Measurements from ENCODE around the gene ALG6. TPM values are rescaled to one million over a fixed set of nuclear protein-coding genes. Genes with fewer than 3 reads are reported as not detected.

Gene ALG6
- total RNA-seq: 10 to 100 TPM in 1 of 4 donors, 1 to 10 TPM in 3; 4.2 to 10.3 (median 8.8) TPM

GRCh38 chr1:63367215-63368103 lies at the start of gene ALG6:
Gene ALG6, plus strand, starts transcription at chr1:63367627. Its CDS starts 3,351 bp downstream, at chr1:63370978.
- no peak for TF ChIP-seq CTCF (IDR thresholded peaks at IDR 0.05)
- DNase-seq (ENCODE audit: low spot score) (peak; percentile 71), ATAC-seq (ENCODE audit: low FRiP score) (peak; percentile 98)

GRCh38 chr1:63317817-63318152 lies 49.6 kb upstream of the ALG6 start:
- no peak for DNase-seq (ENCODE audit: low spot score)
- ATAC-seq (ENCODE audit: low FRiP score): no peak
- TF ChIP-seq CTCF (IDR thresholded peaks at IDR 0.05): no peak

DNA sequence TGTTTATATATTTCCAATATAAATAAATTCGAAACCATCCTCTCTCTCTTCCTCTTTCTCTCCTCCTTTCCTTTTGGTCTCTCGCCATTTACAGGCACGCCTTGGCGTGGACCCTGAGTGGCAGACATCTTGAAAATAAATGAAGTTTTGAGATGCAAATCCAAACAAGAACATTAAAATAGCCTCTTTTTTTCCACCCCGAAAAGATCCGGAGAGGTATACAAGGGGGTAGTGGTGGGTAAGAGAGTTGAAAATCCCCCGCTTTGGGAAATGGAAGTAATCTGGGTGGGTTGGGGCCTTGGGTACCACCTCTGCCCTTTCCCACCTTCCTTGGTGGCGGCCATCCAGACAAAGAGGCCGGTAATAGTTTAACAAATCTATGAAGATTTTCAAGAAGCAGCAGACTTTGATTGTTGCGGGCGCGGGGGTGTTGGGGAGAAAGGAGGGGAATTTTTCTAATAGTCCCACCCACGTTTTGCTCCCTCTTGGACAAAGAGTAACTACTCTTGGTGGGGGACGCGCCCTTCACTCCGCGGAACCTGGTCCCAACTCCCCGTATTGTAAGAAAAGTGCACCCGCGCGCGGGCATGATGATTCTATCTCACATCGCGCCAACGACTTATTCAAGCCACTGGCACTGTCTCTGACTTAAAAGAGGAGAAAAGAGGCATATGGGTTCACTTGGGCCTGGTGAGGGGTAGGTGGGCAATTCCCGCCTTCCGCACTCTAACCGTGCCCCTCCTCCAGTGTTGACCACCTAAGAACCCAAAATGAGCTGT lies 49.0 kb upstream of the ALG6 start:
- no peak for ATAC-seq (ENCODE audit: low FRiP score)
- TF ChIP-seq CTCF (IDR thresholded peaks at IDR 0.05): no peak
- no peak for DNase-seq (ENCODE audit: low spot score)

DNA sequence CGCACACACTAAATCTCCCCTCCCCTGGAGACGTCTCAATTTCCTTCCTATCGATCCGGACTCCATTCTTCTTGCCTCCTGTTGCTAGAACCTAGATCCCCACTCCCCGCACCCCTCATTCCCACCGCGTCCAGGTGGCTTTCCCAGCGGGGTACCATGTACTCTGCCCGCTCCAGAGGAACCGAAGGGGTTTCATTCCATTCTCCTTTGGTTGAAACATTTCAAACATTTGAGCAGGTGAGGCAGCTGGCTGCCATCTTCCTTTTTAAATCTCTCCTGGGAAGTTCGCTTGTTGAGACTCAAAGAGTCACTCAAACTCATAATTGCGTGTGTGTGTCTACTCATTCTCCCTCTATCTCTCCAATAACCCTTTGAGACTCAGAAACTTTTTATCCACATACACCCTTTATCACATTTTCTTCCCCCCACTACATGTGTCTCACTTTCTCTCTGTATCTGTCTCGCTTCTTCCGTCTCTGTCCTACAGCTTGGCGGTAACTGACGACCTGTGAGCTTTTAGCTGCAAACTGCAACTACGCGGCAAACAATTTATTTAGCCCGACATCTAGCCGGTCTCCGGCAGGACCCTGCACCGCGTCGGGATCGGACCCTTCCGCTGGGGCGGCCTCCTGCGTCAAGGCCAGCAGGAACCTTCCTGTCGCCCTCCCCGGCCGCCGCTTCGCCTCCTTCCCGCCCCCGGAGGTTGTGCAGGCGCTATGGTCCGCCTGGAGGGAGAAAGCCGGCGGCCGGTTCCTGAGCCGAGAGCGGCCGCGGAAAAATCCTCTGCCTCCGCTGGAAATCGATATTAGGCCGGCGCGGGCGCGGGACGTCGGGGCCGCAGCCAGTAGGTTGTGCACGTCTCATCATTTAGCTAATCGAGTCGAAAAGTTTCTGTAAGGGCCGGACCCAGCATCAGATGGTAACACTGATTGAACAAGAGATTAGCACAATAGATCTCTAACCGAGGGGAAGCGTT lies 48.1 kb upstream of the ALG6 start:
- DNase-seq (ENCODE audit: low spot score): no peak
- ATAC-seq (ENCODE audit: low FRiP score): no peak
- no peak for TF ChIP-seq CTCF (IDR thresholded peaks at IDR 0.05)

DNA sequence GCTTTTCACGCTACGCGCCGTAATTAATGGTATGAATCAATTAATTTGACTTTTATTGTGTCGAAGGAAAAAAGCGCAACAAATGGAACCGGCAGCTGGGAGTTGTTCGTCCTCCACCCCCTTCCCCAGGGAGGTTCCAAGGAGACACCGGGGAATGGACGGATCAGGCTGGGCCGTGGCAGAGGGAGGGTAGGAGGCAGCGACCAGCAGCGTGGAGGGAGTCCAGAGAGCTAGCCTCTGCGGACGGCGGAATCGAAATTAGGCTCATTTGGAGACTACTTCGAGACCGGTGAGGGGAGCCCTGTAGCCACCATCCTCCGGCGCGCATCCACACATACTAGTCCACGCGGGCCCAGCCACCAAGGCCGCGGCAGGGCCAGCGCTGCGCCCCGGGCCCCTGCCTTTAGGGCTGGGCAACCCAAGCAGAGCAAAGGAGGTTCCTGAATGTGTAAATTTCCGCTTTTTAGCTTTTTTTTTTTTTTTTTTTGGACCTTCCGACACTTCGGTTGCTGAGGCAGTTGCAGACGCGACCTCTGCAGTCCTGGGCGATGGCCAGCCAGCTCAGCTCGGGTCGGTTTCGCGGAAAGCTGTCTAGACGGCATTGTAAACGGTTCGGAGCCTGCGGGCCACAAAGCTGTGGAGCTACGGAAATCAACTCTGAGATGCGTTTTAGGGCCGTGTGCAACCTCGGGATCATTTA lies 47.3 kb upstream of the ALG6 start:
- TF ChIP-seq CTCF (IDR thresholded peaks at IDR 0.05): no peak
- ATAC-seq (ENCODE audit: low FRiP score): no peak

More for the DNA sequence above, 47.3 kb upstream of the ALG6 start:
- no peak for DNase-seq (ENCODE audit: low spot score)

Data from omental fat pad (tissue), 4 donors.